Esophagus (tissue), 2 donors: Measurements from ENCODE around the gene EDAR. TPM values are rescaled to one million over a fixed set of nuclear protein-coding genes. Genes with fewer than 3 reads are reported as not detected.

ENCODE experiments used
- H3K27ac ChIP-seq, 2 donors: one replicate each; pipeline ENCODE4 v1.5.1; 2013; ENCODE audit warnings: low read depth in 2 of 2, mild to moderate bottlenecking in 2 of 2, inconsistent platforms in 1 of 2, low read length in 1 of 2, moderate library complexity in 1 of 2
- H3K27me3 ChIP-seq, 2 donors: one replicate each; pipeline ENCODE4 v1.6.1; 2013; ENCODE audit warnings: low read length in 2 of 2, control low read depth in 1 of 2, mild to moderate bottlenecking in 1 of 2; ENCODE audit not compliant: insufficient read depth in 2 of 2, control insufficient read depth in 1 of 2
- H3K36me3 ChIP-seq, 2 donors: one replicate each; pipeline ENCODE4 v1.6.1; 2013; ENCODE audit warnings: low read length in 1 of 2; ENCODE audit not compliant: control insufficient read depth in 2 of 2, insufficient read depth in 2 of 2
- H3K4me1 ChIP-seq, 2 donors: one replicate each; pipeline ENCODE4 v1.6.1; 2013; ENCODE audit warnings: low read length in 1 of 2; ENCODE audit not compliant: control insufficient read depth in 2 of 2, insufficient read depth in 2 of 2
- H3K4me3 ChIP-seq, 2 donors: one replicate each; pipeline ENCODE4 v1.5.1; 2013; ENCODE audit warnings: low read length in 2 of 2, mild to moderate bottlenecking in 2 of 2, low read depth in 1 of 2, moderate library complexity in 1 of 2
- H3K9me3 ChIP-seq, 2 donors: one replicate each; pipeline ENCODE4 v1.6.1; 2013; ENCODE audit warnings: mild to moderate bottlenecking in 2 of 2, low read depth in 1 of 2, low read length in 1 of 2, moderate library complexity in 1 of 2; ENCODE audit not compliant: control insufficient read depth in 2 of 2, insufficient read depth in 1 of 2
- WGBS, 2 donors: extraction: QIAGEN DNeasy Blood & Tissue Kit; methylation state at CpG; one replicate each; pipeline ENCODE4 v1.1.7; 2013; 5-methylcytosine and 5-hydroxymethylcytosine counted together
- polyA plus RNA-seq, 2 donors: library from polyadenylated mRNA; stranded (reverse); fragments of 200-250 nt; gene quantifications; one replicate each; pipeline ENCODE4 v1.2.3, GENCODE V29; 2013
- donor health status: healthy with polysubstance abuse.
- donor health status: Bipolar disorder and iron deficiency.

Gene EDAR
- polyA plus RNA-seq, 2 donors, result 1.3 to 2.3 TPM

DNA sequence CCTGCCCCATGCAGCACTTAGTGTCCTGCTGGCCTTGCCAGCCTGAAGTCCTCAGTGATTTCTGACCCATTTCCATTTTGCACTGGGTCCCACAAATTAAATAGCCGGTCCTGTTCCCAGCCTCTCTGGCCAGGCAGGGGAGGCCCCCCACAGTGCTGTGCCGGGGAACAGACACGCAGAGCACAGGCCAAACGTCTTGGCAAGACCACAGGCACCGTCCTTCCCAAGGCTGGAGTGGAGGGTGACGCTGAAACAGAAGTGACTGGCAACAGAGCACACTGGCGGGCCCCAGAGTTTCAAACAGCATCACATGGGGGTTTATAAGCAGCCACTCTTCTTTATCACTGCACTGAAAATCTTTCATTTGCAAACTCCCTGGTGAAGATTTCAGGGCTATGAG is 52.2 kb downstream of the EDAR start:
- H3K27me3 ChIP-seq, result no peaks in the 10 kb centered on the region
- 77 to 90% methylated on average over 7 of the region's 7 CpGs for WGBS, 2 donors
- no peaks in the 10 kb centered on the region for H3K9me3 ChIP-seq
- peaks cover 6 to 23% of the 10 kb centered on the region in 2 donors for H3K4me1 ChIP-seq
- no peaks in the 10 kb centered on the region for H3K36me3 ChIP-seq
- no peak overlapping the region for H3K27ac ChIP-seq
- H3K4me3 ChIP-seq, result no peak overlapping the region

DNA sequence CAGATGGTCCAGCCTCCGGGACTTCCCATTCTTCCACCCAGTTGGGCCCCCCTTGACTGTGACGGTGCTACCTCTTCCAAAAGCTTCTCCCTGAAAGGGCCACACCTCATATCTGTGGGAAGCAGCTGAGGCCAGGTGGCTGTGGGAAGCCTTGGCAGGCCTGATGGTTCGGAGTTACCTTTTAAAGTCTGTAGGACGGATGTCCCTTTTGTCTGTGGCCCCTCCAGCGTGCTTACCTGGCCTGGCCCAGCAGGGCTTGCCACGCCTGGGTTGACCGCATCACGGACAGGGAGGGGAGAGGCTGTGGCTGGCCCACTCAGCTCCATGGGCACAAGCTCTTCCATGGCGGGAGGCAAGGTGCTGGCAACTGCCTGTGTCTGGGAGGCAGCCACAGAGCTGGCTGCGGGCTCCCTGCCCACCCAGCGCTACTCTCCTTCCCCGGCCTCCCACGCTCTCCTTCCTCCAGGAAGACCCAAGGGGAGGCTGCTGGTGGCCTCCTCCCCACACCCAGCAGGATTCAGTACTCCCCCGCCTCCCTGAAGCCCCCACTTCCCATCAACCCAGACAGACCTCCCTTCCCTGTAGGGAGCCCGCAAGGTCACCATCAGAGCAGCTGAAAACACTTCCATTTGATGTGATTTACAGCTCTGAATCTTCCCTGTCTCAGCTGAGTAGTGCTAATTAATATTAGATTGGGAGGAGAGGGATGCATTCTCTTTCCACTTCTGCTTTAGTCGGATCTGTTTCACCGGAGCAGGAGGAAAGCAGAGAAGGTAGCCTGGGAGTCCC is 52.8 kb downstream of the EDAR start:
- Histone ChIP-seq H3K36me3 (no peaks in the 10 kb centered on the region), H3K27ac (no peak overlapping the region), H3K27me3 (no peaks in the 10 kb centered on the region), H3K4me3 (no peak overlapping the region), H3K9me3 (no peaks in the 10 kb centered on the region), H3K4me1 (peaks cover 6 to 18% of the 10 kb centered on the region in 2 donors)
- 78 to 82% methylated on average over 16 to 17 of the region's 17 CpGs for WGBS, 2 donors

DNA sequence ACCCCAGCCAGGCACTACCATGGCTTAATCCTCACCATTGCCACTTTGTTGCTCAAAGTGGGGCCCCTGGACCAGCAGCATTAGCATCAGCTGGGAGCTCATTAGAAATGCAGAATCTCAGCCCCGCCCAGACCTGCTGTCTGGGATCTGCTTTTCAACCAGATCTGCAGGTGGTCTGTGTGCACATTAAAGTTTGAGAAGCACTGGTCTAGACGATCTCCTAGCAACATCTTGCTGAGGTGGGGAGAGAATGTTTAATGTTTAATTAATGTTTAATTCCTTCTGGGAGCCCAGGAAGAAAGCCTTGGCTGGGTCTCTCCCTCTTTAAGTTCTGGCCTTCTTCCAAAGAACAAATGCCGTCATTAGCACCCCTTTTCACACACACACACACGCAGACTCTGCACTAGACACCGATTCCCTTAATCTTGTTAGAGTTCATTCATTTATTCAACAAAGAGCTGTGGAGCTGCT is 53.7 kb downstream of the EDAR start:
- Histone ChIP-seq H3K27ac (peak overlapping the region; percentile 83 to 89), H3K27me3 (no peaks in the 10 kb centered on the region), H3K4me3 (no peak overlapping the region), H3K4me1 (peaks cover 3 to 15% of the 10 kb centered on the region in 2 donors), H3K36me3 (no peaks in the 10 kb centered on the region), H3K9me3 (no peaks in the 10 kb centered on the region)
- WGBS, 2 donors, result 50 to 53% methylated on average over 5 of the region's 5 CpGs

DNA sequence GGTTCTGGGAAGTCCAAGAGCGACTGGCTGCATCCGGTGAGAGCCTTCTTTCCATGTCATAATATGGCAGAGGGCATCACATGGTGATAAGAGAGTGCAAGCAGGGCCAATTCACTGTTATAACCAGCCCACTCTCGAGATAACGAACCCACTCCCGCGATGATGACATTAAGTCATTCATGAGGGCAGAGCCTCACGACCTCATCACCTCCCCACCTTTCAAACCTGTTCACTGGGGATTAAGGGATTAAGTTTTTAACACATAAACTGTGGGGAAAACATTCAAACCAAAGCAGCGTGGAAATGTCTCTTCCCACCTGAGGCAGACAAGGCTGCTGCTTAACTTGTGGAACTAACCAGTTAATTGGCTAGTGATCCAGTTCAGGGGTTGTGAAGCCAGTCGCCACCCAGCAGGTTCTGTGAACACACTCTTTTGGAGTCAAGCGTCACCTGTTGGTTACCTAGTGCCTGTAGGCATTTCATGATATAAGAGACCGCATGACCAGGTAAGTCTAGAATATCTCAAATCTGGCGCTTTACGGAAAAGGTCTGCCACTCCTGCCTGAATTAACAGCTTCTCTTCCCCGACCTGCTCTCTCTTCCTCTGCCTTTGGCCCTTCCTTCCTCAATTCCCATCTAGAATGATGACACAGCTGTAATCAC is 54.3 kb downstream of the EDAR start:
- H3K4me3 ChIP-seq, result no peak overlapping the region
- H3K27ac ChIP-seq, result peak overlapping the region; percentile 83 to 89
- no peaks in the 10 kb centered on the region for H3K9me3 ChIP-seq
- H3K36me3 ChIP-seq, result no peaks in the 10 kb centered on the region
- no peaks in the 10 kb centered on the region for H3K27me3 ChIP-seq
- WGBS, 2 donors, result 64 to 70% methylated on average over 14 of the region's 14 CpGs
- peaks cover 3 to 10% of the 10 kb centered on the region in 2 donors for H3K4me1 ChIP-seq

DNA sequence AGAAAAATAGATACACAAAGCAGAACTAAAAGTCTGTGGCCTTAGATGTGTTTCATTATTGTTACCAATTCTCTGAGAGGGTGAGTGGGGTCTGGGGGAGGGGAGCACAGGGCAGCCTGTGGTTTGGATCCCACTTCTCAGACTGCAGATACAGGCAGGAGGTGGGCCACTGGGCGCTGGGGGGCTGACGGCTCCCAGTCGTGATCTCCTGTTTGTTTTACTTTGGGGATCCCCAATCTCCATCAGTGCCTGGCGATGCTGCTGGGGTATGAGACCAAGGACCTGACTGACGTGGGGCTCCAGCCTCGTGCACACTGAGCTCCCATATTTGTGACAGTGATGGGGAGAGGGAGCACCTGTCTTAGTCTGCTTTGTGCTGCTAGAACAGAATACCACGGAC is 54.9 kb downstream of the EDAR start:
- no peak overlapping the region for H3K4me3 ChIP-seq
- peaks cover 3 to 10% of the 10 kb centered on the region in 2 donors for H3K4me1 ChIP-seq
- H3K27me3 ChIP-seq, result no peaks in the 10 kb centered on the region
- H3K36me3 ChIP-seq, result no peaks in the 10 kb centered on the region
- WGBS, 2 donors, result 67% methylated on average over 7 of the region's 7 CpGs
- no peaks in the 10 kb centered on the region for H3K9me3 ChIP-seq
- H3K27ac ChIP-seq, result peak overlapping the region; percentile 83 to 89

DNA sequence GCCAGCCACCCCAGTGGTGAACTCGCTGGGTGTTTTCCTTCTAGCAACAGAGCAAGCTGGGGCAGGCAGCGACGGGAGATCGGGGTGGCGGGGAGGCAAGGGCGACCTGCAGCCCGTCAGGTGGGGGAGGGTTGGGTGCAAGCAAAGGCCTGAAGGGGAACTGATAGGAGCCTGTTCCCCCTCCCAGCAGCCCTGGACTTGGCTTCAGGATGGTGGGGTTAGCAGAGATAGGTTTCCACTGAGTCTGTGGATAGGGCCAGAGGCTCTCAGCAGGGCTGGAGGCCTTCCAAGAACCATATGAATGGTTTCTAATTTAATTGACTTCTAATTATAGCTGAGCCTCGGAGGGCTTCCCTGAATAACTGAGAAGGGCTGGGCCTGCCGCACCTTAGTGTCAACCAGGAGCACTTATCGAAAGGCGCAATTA is 55.3 kb downstream of the EDAR start:
- H3K36me3 ChIP-seq, result no peaks in the 10 kb centered on the region
- H3K9me3 ChIP-seq, result no peaks in the 10 kb centered on the region
- H3K4me3 ChIP-seq, result no peak overlapping the region
- H3K27ac ChIP-seq, result peak overlapping the region; percentile 83 to 89
- 46 to 48% methylated on average over 11 of the region's 11 CpGs for WGBS, 2 donors
- peaks cover 3 to 13% of the 10 kb centered on the region in 2 donors for H3K4me1 ChIP-seq
- H3K27me3 ChIP-seq, result no peaks in the 10 kb centered on the region

DNA sequence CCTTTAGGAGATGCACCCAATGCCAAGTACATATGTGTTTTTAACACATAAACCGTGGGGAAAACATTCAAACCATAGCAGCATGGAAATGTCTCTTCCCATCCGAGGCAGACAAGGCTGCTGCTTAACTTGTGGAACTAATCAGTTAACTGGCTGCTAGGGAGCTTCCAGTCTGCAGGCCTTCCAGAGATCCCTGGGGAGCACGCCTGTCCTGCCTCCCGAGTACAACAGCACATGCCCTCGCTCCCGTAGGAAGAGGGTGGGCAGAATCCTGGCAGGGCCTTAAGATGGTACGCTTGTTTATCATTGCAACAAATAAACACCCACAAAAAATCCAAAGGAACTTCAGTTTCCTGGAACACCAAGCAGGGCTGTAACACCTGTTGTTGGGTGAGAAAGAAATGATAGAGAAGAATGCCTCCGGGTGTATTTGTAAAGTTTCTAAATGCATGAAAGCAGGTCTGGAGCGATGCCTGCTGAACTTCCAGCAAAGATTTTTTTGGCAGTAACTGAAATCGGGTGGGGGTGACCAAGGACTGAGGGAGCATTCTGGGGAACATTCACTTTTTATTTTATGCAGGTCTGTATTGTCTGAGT is 56.2 kb downstream of the EDAR start:
- 38 to 47% methylated on average over 10 of the region's 10 CpGs for WGBS, 2 donors
- H3K9me3 ChIP-seq, result no peaks in the 10 kb centered on the region
- H3K4me1 ChIP-seq, result peaks cover 3 to 13% of the 10 kb centered on the region in 2 donors
- no peaks in the 10 kb centered on the region for H3K27me3 ChIP-seq
- no peak overlapping the region for H3K4me3 ChIP-seq
- peak overlapping the region; percentile 83 to 89 for H3K27ac ChIP-seq
- no peaks in the 10 kb centered on the region for H3K36me3 ChIP-seq

DNA sequence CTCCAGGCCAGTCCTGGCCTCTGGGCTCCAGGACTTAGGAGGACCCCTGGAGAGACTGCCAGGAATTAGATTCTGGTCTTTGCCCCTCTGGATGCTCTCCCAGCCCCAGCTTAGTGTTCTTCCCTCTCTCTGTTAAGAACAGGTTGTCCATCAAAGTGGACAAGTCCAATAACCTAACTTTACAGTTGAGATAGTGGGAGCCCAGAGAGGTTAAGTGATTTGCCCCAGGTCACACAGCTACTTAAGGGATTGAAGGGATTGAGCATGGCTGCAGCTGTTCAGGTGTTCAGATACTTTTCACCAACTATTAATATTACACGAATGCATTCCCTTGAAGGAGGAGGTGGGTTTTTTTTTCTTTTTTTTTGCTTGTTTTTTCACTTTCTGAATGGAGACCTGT is 57.6 kb downstream of the EDAR start:
- no peaks in the 10 kb centered on the region for H3K9me3 ChIP-seq
- peaks cover 0 to 2% of the 10 kb centered on the region in 2 donors for H3K36me3 ChIP-seq
- 86 to 93% methylated on average over 1 of the region's 1 CpG for WGBS, 2 donors
- no peak overlapping the region for H3K27ac ChIP-seq
- H3K4me1 ChIP-seq, result peaks cover 3 to 20% of the 10 kb centered on the region in 2 donors
- H3K27me3 ChIP-seq, result no peaks in the 10 kb centered on the region
- H3K4me3 ChIP-seq, result no peak overlapping the region

DNA sequence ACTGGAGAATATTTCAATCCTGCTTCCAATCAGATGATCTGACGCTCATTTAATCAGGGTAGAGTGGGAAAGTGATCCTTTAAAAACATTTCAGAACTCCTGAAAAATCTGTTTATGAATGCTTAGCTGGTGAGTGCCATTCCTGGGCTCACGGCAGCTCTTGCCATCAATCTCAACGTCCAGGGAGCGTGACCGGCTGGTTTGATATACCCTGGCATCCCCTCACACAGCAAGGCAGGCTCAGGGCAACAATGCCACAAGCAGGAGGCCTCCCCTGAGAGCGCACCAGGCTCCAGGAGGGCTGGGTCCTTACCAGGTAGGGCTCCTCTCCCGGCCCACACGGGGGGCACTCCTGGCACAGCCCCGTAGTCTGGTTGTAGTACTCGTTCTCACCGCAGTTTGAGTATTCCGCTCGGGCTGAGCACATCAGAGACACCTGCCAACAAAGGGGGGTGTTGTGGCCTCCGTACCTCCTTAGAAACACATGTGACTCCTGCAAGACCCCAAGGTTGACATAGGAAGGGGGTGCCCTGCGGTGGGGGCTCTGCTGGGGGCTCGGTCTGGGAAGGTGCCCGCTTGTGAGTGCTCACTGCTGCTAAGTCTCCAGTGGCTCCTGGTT is 59.1 kb downstream of the EDAR start:
- Histone ChIP-seq H3K4me1 (peaks cover 3 to 25% of the 10 kb centered on the region in 2 donors), H3K27me3 (no peaks in the 10 kb centered on the region), H3K36me3 (peaks cover 0 to 2% of the 10 kb centered on the region in 2 donors), H3K9me3 (no peaks in the 10 kb centered on the region), H3K27ac (no peak overlapping the region), H3K4me3 (no peak overlapping the region)
- 89 to 93% methylated on average over 17 of the region's 17 CpGs for WGBS, 2 donors
